GM23248 (cell line): ENCODE measurements around the gene HCRTR2.

Source experiments
- EZH2 ChIP-seq: fragments of 200-600 bp; sonication (generic); IDR thresholded peaks from 2 replicates; pipeline ENCODE4 v1.6.1; 2018; ENCODE audit warnings: antibody characterized with exemption, mild to moderate bottlenecking; ENCODE audit not compliant: insufficient read depth, poor library complexity, severe bottlenecking
- EZH2phosphoT487 ChIP-seq: fragments of 200-600 bp; sonication (generic); IDR thresholded peaks from 2 replicates; pipeline ENCODE4 v1.6.1; 2018; ENCODE audit warnings: antibody characterized with exemption, moderate library complexity, mild to moderate bottlenecking, low read depth; ENCODE audit not compliant: insufficient read depth

- TF ChIP-seq EZH2 (no peak), EZH2phosphoT487 (no peak)
These were observed 107.8 kb downstream of the HCRTR2 start for GRCh38 chr6:55282115-55282514.
